Measurements from ENCODE around the gene ZNF500.

Gene ZNF500

GRCh38 chr16:4801051-4801961 is 34.3 kb upstream of the ZNF500 start:
- Histone ChIP-seq H3K4ac (ENCODE audit: low read depth, low read length) (no peak overlapping the region), H3K9me3 (ENCODE audit: insufficient read depth, low read depth, low read length) (peaks cover 3% of the 10 kb centered on the region), H3K14ac (ENCODE audit: low read length) (peak overlapping the region; percentile 19), H2BK120ac (ENCODE audit: insufficient read depth, low read length, poor library complexity) (no peak overlapping the region), H3K79me1 (ENCODE audit: low read length) (peaks cover 6% of the 10 kb centered on the region), H3K18ac (ENCODE audit: low read length) (peak overlapping the region; percentile 33), H4K91ac (ENCODE audit: low read depth, low read length) (peak overlapping the region; percentile 37), H3K4me3 (ENCODE audit: low read depth, low read length) (peak overlapping the region; percentile 98), H3K23ac (ENCODE audit: low read length) (no peak overlapping the region), H2AK5ac (ENCODE audit: low read length) (peak overlapping the region; percentile 2), H2BK12ac (ENCODE audit: low read length) (no peak overlapping the region), H2AFZ (ENCODE audit: insufficient read depth, low read length, poor library complexity) (peak overlapping the region; percentile 95), H3K27ac (ENCODE audit: low read depth, low read length) (no peak overlapping the region), H3K4me1 (ENCODE audit: control insufficient read depth in 1 of 2, insufficient read depth in 2 of 2, low read length in 2 of 2) (peaks cover 8 to 11% of the 10 kb centered on the region in 2 experiments), H3K36me3 (ENCODE audit: control insufficient read depth in 1 of 2, insufficient read depth in 2 of 2, low read length in 2 of 2) (peaks cover 35 to 37% of the 10 kb centered on the region in 2 experiments), H4K8ac (ENCODE audit: low read depth, low read length) (peak overlapping the region; percentile 5), H3K9ac (ENCODE audit: low read length) (peak overlapping the region; percentile 42), H3K27me3 (ENCODE audit: insufficient read depth, low read length) (no peaks in the 10 kb centered on the region), H3K4me2 (ENCODE audit: low read length) (peak overlapping the region; percentile 66), H3K79me2 (ENCODE audit: control insufficient read depth, insufficient read depth, low read length, poor library complexity) (peaks cover 2% of the 10 kb centered on the region), H4K12ac (ENCODE audit: low read depth, low read length) (peak overlapping the region; percentile 64), H2BK5ac (ENCODE audit: low read depth, low read length, poor library complexity) (no peak overlapping the region)
- WGBS (ENCODE audit: extremely low coverage, insufficient coverage, insufficient read length), result no CpG with 5 or more reads among the region's 29 CpGs
- no peak for DNase-seq

- peaks cover 33 to 38% of the 10 kb centered on the region in 2 experiments for H3K36me3 ChIP-seq (ENCODE audit: control insufficient read depth in 1 of 2, insufficient read depth in 2 of 2, low read length in 2 of 2)
- H2BK120ac ChIP-seq (ENCODE audit: insufficient read depth, low read length, poor library complexity), result no peak overlapping the region
- no peak overlapping the region for H3K18ac ChIP-seq (ENCODE audit: low read length)
- H2AK5ac ChIP-seq (ENCODE audit: low read length), result no peak overlapping the region
- H3K79me2 ChIP-seq (ENCODE audit: control insufficient read depth, insufficient read depth, low read length, poor library complexity), result peaks cover 2% of the 10 kb centered on the region
- no peak overlapping the region for H2BK12ac ChIP-seq (ENCODE audit: low read length)
- H2AFZ ChIP-seq (ENCODE audit: insufficient read depth, low read length, poor library complexity), result no peak overlapping the region
- no peak overlapping the region for H3K4ac ChIP-seq (ENCODE audit: low read depth, low read length)
- H4K12ac ChIP-seq (ENCODE audit: low read depth, low read length), result no peak overlapping the region
- H3K27me3 ChIP-seq (ENCODE audit: insufficient read depth, low read length), result no peaks in the 10 kb centered on the region
- H2BK5ac ChIP-seq (ENCODE audit: low read depth, low read length, poor library complexity), result no peak overlapping the region
- no peak overlapping the region for H3K4me3 ChIP-seq (ENCODE audit: low read depth, low read length)
- no peak overlapping the region for H4K8ac ChIP-seq (ENCODE audit: low read depth, low read length)
- peaks cover 3% of the 10 kb centered on the region for H3K9me3 ChIP-seq (ENCODE audit: insufficient read depth, low read depth, low read length)
- H3K79me1 ChIP-seq (ENCODE audit: low read length), result peaks cover 6% of the 10 kb centered on the region
- no peak overlapping the region for H3K4me2 ChIP-seq (ENCODE audit: low read length)
- no CpG with 5 or more reads among the region's 17 CpGs for WGBS (ENCODE audit: extremely low coverage, insufficient coverage, insufficient read length)
- no peak overlapping the region for H3K27ac ChIP-seq (ENCODE audit: low read depth, low read length)
- H3K14ac ChIP-seq (ENCODE audit: low read length), result no peak overlapping the region
- no peak for DNase-seq
- H3K9ac ChIP-seq (ENCODE audit: low read length), result no peak overlapping the region
- no peak overlapping the region for H4K91ac ChIP-seq (ENCODE audit: low read depth, low read length)
- no peak overlapping the region for H3K23ac ChIP-seq (ENCODE audit: low read length)
- H3K4me1 ChIP-seq (ENCODE audit: control insufficient read depth in 1 of 2, insufficient read depth in 2 of 2, low read length in 2 of 2), result peaks cover 8 to 11% of the 10 kb centered on the region in 2 experiments
These were observed 33.5 kb upstream of the ZNF500 start for GRCh38 chr16:4800290-4801041.

GRCh38 chr16:4799171-4799855 is 32.4 kb upstream of the ZNF500 start:
- Histone ChIP-seq H3K4me2 (ENCODE audit: low read length) (no peak overlapping the region), H3K4ac (ENCODE audit: low read depth, low read length) (no peak overlapping the region), H3K9ac (ENCODE audit: low read length) (no peak overlapping the region), H3K36me3 (ENCODE audit: control insufficient read depth in 1 of 2, insufficient read depth in 2 of 2, low read length in 2 of 2) (peaks cover 22 to 27% of the 10 kb centered on the region in 2 experiments), H3K23ac (ENCODE audit: low read length) (no peak overlapping the region), H2BK5ac (ENCODE audit: low read depth, low read length, poor library complexity) (no peak overlapping the region), H3K79me1 (ENCODE audit: low read length) (peaks cover 6% of the 10 kb centered on the region), H3K4me3 (ENCODE audit: low read depth, low read length) (no peak overlapping the region), H3K4me1 (ENCODE audit: control insufficient read depth in 1 of 2, insufficient read depth in 2 of 2, low read length in 2 of 2) (peaks cover 8 to 11% of the 10 kb centered on the region in 2 experiments), H2AFZ (ENCODE audit: insufficient read depth, low read length, poor library complexity) (no peak overlapping the region), H4K8ac (ENCODE audit: low read depth, low read length) (no peak overlapping the region), H3K18ac (ENCODE audit: low read length) (no peak overlapping the region), H2BK120ac (ENCODE audit: insufficient read depth, low read length, poor library complexity) (no peak overlapping the region), H4K12ac (ENCODE audit: low read depth, low read length) (no peak overlapping the region), H3K79me2 (ENCODE audit: control insufficient read depth, insufficient read depth, low read length, poor library complexity) (peaks cover 2% of the 10 kb centered on the region), H3K27ac (ENCODE audit: low read depth, low read length) (no peak overlapping the region), H2BK12ac (ENCODE audit: low read length) (no peak overlapping the region), H3K14ac (ENCODE audit: low read length) (no peak overlapping the region), H3K27me3 (ENCODE audit: insufficient read depth, low read length) (no peaks in the 10 kb centered on the region), H4K91ac (ENCODE audit: low read depth, low read length) (no peak overlapping the region), H3K9me3 (ENCODE audit: insufficient read depth, low read depth, low read length) (peaks cover 3% of the 10 kb centered on the region), H2AK5ac (ENCODE audit: low read length) (no peak overlapping the region)
- no CpG with 5 or more reads among the region's 19 CpGs for WGBS (ENCODE audit: extremely low coverage, insufficient coverage, insufficient read length)
- DNase-seq, result no peak

GRCh38 chr16:4798456-4798855 is 31.5 kb upstream of the ZNF500 start:
- Histone ChIP-seq H3K36me3 (ENCODE audit: control insufficient read depth in 1 of 2, insufficient read depth in 2 of 2, low read length in 2 of 2) (peaks cover 15 to 21% of the 10 kb centered on the region in 2 experiments), H3K18ac (ENCODE audit: low read length) (no peak overlapping the region), H3K4ac (ENCODE audit: low read depth, low read length) (no peak overlapping the region), H3K4me3 (ENCODE audit: low read depth, low read length) (no peak overlapping the region), H4K12ac (ENCODE audit: low read depth, low read length) (no peak overlapping the region), H2BK12ac (ENCODE audit: low read length) (no peak overlapping the region), H4K91ac (ENCODE audit: low read depth, low read length) (no peak overlapping the region), H2AFZ (ENCODE audit: insufficient read depth, low read length, poor library complexity) (no peak overlapping the region), H3K4me2 (ENCODE audit: low read length) (no peak overlapping the region), H2AK5ac (ENCODE audit: low read length) (no peak overlapping the region), H3K14ac (ENCODE audit: low read length) (no peak overlapping the region), H3K23ac (ENCODE audit: low read length) (no peak overlapping the region), H2BK120ac (ENCODE audit: insufficient read depth, low read length, poor library complexity) (no peak overlapping the region), H4K8ac (ENCODE audit: low read depth, low read length) (no peak overlapping the region), H3K9me3 (ENCODE audit: insufficient read depth, low read depth, low read length) (peaks cover 3% of the 10 kb centered on the region), H3K9ac (ENCODE audit: low read length) (no peak overlapping the region), H3K79me1 (ENCODE audit: low read length) (peaks cover 6% of the 10 kb centered on the region), H3K4me1 (ENCODE audit: control insufficient read depth in 1 of 2, insufficient read depth in 2 of 2, low read length in 2 of 2) (peaks cover 8 to 9% of the 10 kb centered on the region in 2 experiments), H3K27me3 (ENCODE audit: insufficient read depth, low read length) (no peaks in the 10 kb centered on the region), H3K79me2 (ENCODE audit: control insufficient read depth, insufficient read depth, low read length, poor library complexity) (peaks cover 2% of the 10 kb centered on the region), H3K27ac (ENCODE audit: low read depth, low read length) (no peak overlapping the region), H2BK5ac (ENCODE audit: low read depth, low read length, poor library complexity) (no peak overlapping the region)
- no peak for DNase-seq
- WGBS (ENCODE audit: extremely low coverage, insufficient coverage, insufficient read length), result no CpG with 5 or more reads among the region's 16 CpGs

Measured in trophoblast cell (in vitro differentiated cells and primary cell).